Smooth muscle cell of the brain vasculature (primary cell): Measurements from ENCODE around the gene VWA5B1.

Experiments
- DNase-seq: peaks from one replicate; pipeline ENCODE4 v3.0.0-alpha.2; 2012; ENCODE audit warnings: low read depth, low spot score

VWA5B1 gene

DNA sequence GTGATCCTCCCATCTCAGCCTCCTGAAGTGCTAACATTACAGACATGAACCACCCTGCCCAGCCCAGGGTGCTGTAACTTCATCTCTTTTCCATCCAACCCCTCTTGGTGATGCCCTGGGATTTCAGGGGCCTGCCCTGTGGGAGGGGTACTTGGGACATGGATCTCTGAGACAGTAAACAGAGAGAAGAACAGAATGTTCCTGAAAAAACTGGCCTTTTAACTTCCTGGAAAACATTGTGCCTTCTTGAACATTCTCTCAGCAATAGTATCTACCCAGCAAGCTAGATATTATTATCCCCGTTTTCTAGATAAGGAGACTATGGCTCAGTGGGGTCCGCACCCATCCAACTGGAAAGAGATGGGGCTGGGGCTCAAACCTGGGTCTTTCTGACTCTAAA lies 57.0 kb downstream of the VWA5B1 start:
- DNase-seq = no peak

DNA sequence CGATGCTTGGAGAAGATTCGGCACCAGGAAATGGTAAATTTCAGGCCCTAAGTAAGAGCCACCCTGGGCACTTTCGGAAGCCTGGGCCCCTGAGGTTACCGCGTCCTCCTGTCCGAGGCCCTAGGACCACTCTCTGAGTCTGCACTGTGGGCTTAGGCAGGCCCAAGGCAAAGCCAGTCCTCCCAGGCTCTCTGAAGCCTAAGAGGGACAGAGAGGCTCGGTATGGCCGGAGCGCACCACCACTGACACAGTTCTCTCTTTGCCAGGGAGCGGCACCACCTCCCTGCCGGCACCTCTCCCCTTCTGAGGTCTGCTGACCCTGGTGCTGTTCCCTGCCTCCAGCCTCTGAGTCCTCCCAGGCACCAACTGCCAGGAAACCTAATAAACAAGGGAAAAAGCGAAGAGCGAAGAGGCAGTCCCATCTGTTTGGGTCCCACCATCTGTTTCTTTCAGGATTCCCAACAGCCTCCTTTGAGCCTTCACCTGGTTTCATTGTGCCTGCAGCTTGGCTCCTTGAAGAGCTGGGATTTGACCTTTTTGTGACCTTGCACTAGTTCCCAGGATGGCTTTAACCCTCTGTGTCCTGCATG lies 57.7 kb downstream of the VWA5B1 start:
- DNase-seq = no peak

DNA sequence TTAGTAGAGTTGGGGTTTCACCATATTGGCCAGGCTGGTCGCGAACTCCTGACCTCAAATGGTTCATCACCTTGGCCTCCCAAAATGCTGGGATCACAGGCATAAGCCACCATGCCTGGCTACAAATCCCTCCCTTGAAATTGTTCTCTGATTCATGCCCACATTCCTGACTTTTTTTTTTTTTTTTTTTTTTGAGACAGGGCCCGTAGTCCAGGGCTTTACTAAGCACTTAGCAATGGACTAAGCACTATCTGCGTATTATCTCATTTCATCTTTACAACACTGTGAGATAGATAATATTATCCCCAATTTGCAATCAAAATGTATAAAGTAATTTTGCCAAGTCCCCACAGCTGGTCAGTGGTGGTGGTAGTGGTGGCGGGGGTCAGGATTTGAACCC lies 58.9 kb downstream of the VWA5B1 start:
- DNase-seq = no peak

DNA sequence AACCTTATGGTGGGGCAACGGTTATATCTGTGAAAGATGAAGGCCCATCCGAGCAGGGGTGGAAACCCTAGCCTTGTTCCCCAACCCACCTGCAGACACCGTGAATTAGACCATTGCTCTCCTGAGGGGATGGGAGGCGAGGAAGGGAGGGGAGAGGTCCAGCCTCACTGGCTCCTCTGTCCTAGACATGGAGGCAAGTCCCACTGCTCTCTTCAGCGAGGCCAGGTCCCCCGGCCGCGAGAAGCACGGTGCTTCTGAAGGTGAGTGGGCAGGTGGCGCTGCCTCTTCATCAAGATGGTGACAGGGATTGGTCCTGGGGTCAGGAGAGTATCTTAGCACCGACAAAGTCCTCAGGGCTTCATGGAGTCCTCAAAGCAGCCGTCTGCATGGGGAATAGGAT lies 59.3 kb downstream of the VWA5B1 start:
- DNase-seq = no peak

DNA sequence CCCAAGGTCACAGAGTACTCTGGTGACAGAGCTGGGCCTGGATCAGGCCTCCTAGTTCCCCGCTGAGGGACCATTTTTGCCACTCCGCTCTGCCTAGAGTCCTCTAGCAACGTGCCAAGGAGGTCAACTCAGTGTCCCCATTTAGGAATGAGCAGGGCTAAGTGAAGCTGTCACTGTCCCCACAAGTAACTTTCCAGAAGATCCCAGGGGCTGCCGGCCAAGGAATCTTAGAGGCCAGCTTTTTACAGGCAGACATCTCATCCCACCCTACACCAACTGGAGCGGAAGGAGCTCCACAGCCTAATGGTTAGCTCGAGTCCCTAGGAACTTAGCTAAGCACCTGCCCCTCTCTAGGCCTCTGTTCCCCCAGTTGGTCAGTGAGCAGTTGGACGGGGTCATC lies 59.7 kb downstream of the VWA5B1 start:
- DNase-seq = no peak

DNA sequence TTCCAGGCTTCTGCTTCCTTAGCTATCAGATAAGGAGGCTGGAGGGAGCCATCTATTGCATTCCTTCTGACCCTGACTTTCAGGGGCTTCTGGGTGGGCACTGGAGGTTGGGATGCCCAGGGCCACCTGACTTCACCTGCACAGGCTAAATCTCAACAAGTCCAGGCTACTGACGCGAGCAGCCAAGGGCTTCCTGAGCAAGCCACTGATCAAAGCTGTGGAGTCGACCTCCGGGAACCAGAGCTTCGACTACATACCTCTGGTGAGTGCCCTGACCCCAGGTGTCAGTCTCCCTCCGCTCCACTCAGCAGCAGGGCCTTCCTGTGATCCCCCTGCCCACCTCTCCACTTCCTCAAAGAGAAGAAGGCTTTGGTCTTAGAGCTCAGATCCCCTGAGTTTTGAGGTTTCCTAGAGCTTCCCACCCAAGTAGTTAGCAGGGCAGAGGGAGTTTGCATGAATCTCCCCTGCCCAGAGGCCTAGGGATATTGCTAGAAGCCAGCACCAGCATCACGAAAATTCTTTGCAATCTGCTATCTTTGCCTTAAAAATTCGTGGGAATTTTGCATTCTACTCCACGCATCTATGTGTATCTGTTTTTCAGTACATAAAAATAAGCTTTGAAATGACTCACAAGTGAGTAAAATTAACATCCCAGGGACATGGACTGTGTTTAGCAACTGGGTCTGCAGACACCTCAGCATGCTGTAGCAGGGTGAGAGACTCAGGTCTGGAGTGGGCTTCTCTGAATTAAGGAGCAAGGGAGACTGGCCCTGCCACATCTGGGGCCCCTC lies 61.4 kb downstream of the VWA5B1 start:
- no peak for DNase-seq

DNA sequence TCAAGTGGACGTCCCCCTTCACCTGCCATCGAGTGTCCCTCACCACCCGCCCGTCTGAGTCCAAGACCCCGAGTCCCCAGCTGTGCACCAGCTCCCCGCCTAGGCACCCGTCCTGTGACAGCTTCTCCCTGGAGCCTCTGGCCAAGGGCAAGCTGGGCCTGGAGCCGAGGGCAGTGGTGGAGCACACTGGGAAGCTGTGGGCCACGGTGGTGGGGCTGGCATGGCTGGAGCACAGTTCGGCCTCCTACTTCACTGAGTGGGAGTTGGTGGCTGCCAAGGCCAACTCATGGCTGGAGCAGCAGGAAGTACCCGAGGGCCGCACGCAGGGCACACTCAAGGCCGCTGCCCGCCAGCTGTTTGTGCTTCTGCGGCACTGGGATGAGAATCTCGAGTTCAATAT lies 63.2 kb downstream of the VWA5B1 start:
- DNase-seq = no peak

DNA sequence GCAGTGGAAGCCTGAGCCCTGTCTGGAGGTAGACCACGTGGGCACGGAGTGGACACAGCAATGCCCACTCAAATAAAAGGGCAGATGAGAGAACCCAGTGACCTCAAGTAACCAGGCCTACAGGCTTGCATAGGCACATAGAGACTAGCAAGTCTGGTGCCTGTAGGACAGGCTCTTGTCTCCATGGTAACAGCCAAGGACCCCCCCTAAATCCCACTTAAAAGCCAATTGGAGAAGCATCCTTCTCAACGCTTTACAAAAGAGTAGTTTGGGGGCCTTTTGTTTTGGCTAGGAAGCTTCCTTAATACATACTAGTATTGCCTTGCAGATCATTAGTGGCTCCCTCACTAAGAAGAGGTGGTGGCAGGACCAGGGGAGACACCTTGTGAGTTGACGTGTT lies 63.9 kb downstream of the VWA5B1 start:
- DNase-seq = no peak

DNA sequence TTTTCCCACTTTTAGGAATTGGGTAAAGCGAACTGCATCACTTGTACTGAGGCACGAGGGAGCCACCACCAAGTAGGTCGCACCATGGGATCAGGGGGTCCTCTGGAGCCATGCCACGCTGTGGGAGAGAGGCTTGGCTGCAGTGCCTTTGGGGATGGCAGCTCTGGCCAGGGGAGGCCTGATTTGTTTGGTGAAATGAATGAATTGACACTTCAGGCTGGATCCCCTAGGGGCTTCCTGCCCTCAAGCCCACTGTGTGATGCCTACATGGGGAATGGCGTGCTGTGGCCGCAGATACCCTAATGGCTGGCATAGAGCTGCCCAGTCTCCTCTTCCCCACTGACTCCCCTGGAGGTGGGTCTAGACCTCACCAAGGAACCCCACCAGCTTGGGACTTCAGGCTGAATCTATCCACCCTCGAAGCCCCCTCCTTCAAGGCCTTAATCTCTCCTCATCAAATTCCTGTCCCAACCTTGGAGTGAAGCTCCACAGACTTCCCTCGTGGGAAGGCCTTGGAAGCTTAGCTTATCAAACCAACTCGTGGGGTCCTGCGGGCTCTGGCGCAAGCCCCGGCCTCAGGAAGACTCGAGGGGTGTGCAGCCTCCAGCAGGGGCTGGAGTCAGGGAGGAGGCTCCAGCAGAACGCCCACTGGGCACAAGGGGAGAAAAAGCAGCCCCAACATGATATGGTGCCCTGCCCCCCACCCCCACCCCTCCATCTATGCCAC lies 64.6 kb downstream of the VWA5B1 start:
- DNase-seq = no peak

DNA sequence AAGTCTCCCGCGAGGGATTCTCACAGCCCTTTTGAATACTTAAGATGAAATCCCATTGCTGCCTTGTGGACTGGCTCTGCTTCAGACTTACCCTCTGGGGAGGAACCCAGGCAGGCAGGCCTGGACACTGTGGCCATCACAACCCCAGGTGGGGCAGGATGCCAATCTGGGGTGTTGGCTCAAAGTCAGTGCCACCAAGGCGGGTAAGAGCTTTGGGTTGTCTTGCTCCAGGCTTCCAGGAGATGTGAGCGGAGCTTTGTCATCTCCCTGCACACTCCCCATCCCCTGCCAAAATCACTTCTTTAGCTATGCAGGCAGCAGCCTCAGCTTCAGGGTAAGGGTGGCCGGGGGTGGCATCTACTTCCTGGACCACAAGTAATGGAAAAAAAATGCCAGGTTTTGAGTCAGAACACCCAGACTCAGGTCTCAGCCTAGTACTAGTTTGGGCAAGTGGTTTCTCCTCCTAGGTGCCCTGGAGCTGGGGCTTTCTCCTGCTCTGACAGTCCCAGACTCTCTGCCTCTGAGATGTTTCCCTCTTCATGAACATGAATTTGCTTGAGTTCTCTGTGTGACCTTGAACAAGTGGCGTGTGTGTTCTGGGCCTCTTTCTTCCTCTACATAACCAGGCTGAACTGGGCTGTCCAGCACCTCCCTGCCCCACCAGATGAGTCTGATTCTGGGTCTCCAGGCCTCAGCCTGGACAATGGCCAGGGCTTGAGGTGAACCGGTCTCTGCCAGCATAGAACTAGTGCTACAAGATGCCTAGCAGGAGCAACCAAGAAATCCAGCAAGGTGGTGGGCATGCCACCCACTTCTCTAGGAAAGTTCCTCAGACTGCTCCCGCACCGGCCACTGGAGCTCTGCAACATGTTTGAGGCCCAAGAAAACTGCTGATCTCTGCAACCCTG lies 65.4 kb downstream of the VWA5B1 start:
- no peak for DNase-seq

DNA sequence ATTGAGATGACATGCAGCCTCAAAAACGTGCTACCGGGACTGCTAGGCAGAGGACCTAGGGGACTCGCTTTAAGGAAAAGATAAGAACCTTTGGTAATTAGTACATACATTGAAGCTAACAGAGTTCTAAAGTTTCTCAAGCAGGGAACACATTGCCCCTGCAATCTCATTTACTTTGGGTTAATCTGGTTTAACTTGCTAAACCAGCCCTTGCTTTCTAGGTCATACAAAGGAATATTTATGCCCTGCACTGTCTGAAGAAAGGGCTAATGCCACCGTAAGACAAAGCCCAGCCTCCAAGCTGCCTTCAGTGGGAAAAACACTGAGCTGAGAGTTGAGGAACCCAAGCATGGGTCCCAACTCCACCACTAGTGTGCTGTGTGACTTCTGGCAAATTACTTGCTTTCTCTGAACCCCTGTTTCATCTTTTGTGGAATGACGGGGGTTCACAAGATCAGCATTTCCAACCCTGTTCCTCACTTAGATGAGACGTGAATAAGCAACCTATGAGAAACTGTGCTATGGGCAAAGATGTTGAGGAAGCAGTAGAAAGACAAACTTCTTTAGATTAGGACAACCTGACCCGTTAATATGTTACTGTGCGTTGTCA lies 66.3 kb downstream of the VWA5B1 start:
- DNase-seq = no peak

DNA sequence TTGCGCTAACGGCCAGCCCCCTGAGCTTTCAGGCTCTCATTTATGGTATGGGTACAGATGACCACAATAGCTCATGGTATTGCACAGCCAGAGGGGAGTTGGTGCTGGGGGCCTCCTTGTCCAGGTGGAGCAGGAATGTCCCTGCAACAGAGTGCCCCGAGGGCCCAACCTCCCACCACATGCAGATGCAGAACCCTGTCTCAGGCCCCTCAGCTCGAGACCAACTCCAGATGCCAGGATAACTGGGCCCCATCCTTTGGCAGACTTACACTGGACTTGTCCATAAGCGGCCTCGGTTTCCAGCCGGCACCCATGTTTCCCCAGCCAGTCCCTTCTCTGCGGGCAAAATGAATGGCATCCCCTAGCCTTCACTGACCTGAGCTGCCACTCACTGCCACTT lies 67.1 kb downstream of the VWA5B1 start:
- DNase-seq = no peak

DNA sequence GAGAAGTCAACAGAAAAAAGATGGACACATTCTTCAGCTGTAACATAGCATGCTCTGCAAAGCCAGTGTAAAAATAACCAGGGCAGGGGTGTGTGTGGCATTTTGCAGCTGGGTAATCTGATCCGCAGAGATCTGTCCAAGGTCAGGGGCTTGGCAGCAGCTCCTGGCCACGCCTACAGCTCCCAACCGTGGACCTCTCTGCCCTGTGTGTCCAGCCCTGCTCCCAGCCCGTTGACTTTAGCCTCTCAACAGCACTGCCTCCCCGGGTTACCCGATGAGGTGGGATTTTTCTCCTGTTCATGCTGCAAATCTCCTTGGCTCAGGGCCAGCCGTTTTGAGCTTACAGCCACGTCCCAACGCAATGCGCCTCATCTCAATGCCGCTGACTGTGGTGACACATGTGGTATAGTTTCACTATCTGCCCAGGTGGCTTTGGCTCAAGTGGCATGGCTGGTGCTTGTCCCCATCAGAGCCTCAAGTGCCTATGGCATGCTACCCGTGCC lies 68.1 kb downstream of the VWA5B1 start:
- no peak for DNase-seq

DNA sequence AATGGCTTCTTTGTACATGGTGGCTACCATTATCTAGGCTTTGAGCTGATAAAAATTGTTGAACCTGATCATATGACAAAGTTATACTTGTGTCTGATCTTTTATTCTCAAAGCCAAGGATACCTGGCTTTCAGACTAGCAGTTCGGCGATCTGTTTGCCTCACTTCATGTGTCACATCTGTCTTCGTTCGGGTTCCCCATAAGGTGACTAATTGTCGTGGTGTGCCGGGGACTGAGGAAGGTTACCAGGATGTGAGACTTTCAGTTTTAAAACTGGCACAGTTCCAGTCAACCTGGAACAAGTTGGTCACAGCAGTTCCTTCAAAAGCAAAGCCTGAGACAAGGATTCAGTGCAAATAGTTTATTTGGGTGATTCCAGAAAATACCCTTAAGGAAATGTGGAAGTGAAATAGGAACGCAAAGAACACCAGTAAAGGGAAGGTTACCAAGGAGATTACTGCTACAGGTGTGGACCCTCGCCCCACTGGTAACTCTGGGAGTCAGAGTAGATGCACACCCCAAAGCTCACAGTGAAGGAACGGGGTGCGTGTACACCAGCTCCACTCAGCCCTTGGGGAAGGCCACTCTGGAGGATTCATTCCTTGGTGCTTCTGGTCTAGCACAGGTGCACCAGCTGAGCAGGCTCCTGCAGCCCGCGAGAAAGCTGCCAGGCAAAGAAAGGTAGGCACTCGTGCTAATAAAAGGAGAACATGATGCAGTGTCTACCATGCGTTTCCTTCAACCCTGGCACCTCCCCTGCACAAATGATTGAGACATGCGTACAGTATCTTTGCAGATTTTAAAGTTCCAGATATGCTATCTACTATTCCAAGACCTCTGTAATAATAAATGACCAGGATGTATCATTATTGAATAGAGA lies 69.0 kb downstream of the VWA5B1 start:
- DNase-seq = no peak

DNA sequence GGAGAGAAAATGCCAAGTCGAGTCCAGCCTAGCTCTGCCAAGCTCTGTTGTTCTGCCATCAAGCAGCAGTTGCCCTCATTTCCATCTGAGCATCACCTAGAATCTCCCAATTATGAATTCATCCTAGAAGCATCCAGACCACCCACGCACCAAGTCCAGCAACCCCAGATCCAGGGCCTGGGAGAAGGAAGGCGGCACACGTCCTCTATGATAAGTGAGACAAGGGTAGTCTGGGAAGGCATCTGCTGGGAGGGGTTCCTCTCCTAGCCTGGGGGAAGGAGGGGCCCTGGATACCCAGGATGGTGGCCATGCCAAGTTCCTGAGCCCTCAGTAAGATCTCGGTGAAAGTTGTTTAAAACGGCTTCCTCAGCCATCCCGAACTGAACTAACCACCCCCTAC lies 70.7 kb downstream of the VWA5B1 start:
- no peak for DNase-seq

DNA sequence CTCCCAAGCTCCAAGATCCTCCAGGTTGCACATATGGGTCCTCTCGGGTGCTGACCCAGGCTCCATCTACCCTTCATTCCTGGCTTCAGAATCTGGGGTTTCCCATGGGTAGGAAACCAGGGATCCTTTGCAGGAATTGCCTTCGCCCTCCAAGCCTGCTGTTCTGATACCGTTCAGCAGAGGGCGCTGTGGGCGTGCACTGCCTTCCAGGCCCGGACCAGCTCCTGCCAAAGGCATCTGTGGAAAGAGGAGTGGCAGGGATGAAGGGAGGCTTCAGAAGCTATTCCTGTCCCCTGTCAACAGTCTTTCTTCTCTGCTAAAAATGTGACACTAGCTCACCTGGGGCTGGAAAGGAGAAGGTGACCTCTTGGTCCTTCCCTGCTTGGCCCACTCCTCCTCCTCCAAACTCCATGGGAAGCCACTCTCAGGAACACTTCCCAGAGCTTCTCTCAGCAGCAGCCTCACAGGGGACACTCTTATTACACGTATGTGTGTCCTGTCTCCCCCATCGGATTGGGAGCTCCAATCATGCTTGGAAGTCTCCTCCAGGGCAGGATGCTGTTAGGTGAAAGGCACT lies 71.2 kb downstream of the VWA5B1 start:
- no peak for DNase-seq

DNA sequence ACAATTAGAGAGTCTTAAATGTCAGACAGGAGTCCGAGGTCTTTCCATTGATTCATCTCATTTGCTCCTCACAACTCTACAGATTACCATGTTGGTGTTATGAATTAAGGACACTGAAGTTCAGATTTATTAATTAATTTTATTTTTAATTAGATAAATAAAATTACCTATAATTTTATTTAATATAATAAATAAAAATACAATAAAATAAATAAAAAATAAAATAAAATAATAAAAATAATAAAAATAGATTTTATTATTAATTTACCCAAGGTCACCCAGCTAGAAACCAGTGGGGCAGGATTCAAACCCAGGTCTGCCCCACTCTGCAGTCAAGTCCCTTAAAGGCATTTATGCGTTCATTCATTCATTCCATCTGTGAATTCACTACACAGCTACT lies 72.2 kb downstream of the VWA5B1 start:
- no peak for DNase-seq

DNA sequence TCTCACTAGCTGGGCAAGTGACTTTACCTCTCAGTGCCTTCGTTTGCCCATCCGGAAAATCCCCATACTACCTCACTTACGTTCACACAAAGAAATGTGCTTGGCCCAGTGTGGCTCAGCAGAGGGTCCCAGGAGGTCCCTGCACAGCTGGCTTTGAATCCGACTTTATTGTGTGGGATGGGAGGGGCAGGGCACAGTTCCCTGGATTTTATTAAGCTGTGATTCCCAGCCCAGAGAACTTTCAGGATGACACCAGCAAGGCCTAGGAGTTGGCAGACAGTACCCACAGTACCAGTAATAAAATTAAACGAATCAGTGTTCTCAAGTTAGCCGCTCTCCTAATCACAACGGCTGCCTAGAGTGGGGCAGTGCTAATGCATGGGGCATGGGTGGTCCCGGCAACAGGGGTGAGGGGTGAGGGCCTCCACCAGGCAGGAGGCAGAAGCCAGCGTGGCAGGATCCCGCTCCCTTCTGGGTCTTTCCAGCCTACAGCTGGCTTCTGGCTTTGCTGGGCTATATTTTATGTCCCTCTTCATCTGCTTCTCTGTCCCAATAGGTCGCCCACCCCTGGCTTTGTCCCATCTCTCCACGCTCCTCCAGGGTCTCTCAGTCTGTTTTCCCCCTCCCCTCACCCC lies 74.9 kb downstream of the VWA5B1 start:
- no peak for DNase-seq

DNA sequence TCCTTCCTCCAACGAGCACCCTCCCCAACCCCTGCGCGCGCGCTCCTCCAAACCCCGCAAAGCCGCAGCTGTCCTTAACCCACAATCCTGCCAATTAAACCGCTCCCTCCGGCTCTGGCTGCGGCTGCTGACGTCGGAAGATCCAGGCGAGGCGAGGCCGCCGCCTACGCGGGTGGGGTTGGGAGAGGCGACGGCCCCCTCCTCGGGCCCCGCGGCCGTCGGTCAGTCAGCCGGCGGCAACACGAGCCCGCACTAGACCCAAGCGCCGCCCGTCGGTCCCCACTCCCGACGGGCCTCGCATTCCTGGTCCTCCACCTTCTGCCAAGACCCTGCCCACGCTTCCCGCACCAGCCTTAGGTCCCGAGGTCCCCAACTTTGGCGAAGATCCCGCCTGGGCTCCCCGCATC lies 75.4 kb downstream of the VWA5B1 start:
- no peak for DNase-seq
